ENCODE data around the gene MRPS5.

GRCh38 chr2:95055262-95055661, 66.3 kb downstream of the MRPS5 start:
- TF ChIP-seq RAD21 (IDR thresholded peaks at IDR 0.05; ENCODE audit: low read depth) = no peak
- TF ChIP-seq FOXM1 (IDR thresholded peaks at IDR 0.05; ENCODE audit: borderline replicate concordance, low read depth) = no peak
- TF ChIP-seq CEBPB (IDR thresholded peaks at IDR 0.05) = no peak
- no peak for TF ChIP-seq REST (IDR thresholded peaks at IDR 0.05; ENCODE audit: low read depth)
